GM12878 (cell line): ENCODE measurements around the gene TIMP3. TPM values are rescaled to one million over a fixed set of nuclear protein-coding genes. Genes with fewer than 3 reads are reported as not detected.

Source experiments
- ATAC-seq: fragments of 200-7000 bp; cut with Tn5 transposase; 3 replicates; pipeline ENCODE4 v1.9.1; 2020; ENCODE audit warnings: mild to moderate bottlenecking, moderate library complexity
- BruUV-seq: library from RNA; stranded (reverse); fragments of 400-500 nt; replicated peaks from 2 replicates; lab custom pipeline; 2021; lab: Mats Ljungman, UMichigan
- CTCF ChIA-PET: fragments of 300-600 bp; sonication (Branson Sonifier 250); formaldehyde crosslinking; extraction: SDS; loops from one replicate; lab custom pipeline; 2021; ENCODE audit warnings: inconsistent platforms; lab: Yijun Ruan, JAX
- POLR2A ChIA-PET: fragments of 350-600 bp; formaldehyde crosslinking; extraction: SDS; loops from one replicate; lab custom pipeline; 2021; ENCODE audit warnings: inconsistent platforms; lab: Charles Lee
- RAD21 ChIA-PET: fragments of 300-600 bp; sonication (Branson Sonifier 250); formaldehyde crosslinking; loops from one replicate; lab custom pipeline; 2023; ENCODE audit warnings: antibody characterized with exemption; ENCODE audit not compliant: unreplicated experiment; lab: Charles Lee
- SMC1A ChIA-PET: fragments of 300-600 bp; sonication (Branson Sonifier 250); formaldehyde crosslinking; loops from one replicate; lab custom pipeline; 2023; ENCODE audit not compliant: unreplicated experiment, uncharacterized antibody; lab: Charles Lee
- DNase-seq: peaks from one replicate; pipeline ENCODE4 v3.0.0-alpha.2; 2011; ENCODE audit warnings: low read depth, low spot score
- FAIRE-seq: peaks from 3 replicates; lab custom pipeline; 2011; peaks lifted over from hg19 to GRCh38; lab: Jason Lieb, UNC
- H2AFZ ChIP-seq: 2 replicates; pipeline ENCODE4 v1.6.0; 2011; ENCODE audit warnings: low read depth, low read length, control low read depth; ENCODE audit not compliant: control insufficient read depth
- H3K27ac ChIP-seq: 2 replicates; pipeline ENCODE4 v1.5.1; 2011; ENCODE audit warnings: control low read depth; ENCODE audit not compliant: control insufficient read depth, insufficient read depth
- H3K27me3 ChIP-seq, 2 experiments: replicated peaks in 1 of 2; 2 replicates each; pipeline versions ENCODE4 v1.6.0 to v1.6.1; 2011; ENCODE audit warnings: low read length in 1 of 2; ENCODE audit not compliant: control insufficient read depth in 2 of 2, insufficient read depth in 2 of 2
- H3K36me3 ChIP-seq, 2 experiments: 2 replicates each; pipeline ENCODE4 v1.5.1; 2011; ENCODE audit warnings: low read length in 1 of 2; ENCODE audit not compliant: control insufficient read depth in 2 of 2, insufficient read depth in 2 of 2
- H3K4me1 ChIP-seq: 2 replicates; pipeline ENCODE4 v1.6.1; 2011; ENCODE audit warnings: mild to moderate bottlenecking, low read length, moderate library complexity, mixed read lengths; ENCODE audit not compliant: control insufficient read depth, insufficient read depth
- H3K4me2 ChIP-seq: 2 replicates; pipeline ENCODE4 v1.6.0; 2011; ENCODE audit warnings: control low read depth; ENCODE audit not compliant: control insufficient read depth, insufficient read depth
- H3K4me3 ChIP-seq: fragments of 200-600 bp; sonication (generic); 2 replicates; pipeline ENCODE4 v1.5.1; 2016
- H3K79me2 ChIP-seq: 2 replicates; pipeline ENCODE4 v1.6.0; 2011; ENCODE audit warnings: low read length; ENCODE audit not compliant: control insufficient read depth, insufficient read depth
- H3K9ac ChIP-seq: 2 replicates; pipeline ENCODE4 v1.8.0; 2011; ENCODE audit warnings: low read length, control low read depth, mixed read lengths; ENCODE audit not compliant: control insufficient read depth, insufficient read depth
- H3K9me3 ChIP-seq: replicated peaks from 3 replicates; pipeline ENCODE4 v1.5.1; 2011; ENCODE audit warnings: mild to moderate bottlenecking, low read length; ENCODE audit not compliant: control insufficient read depth, insufficient read depth
- H4K20me1 ChIP-seq: 2 replicates; pipeline ENCODE4 v1.6.0; 2011; ENCODE audit not compliant: control insufficient read depth, insufficient read depth
- ASH2L ChIP-seq: fragments of 300-600, 200-600 bp; sonication (generic); IDR thresholded peaks from 2 replicates; pipeline ENCODE4 v1.6.1; 2017; ENCODE audit warnings: low read depth, mild to moderate bottlenecking, borderline replicate concordance
- ELK1 ChIP-seq: IDR thresholded peaks from 2 replicates; pipeline ENCODE4 v1.6.1; 2012; ENCODE audit warnings: low read depth, low read length, improper control_type of control experiment
- ETV6 ChIP-seq, 2 experiments: fragments of 450-650 bp in 1 of 2; IDR thresholded peaks in 1 of 2; conservative IDR thresholded peaks in 1 of 2; 2 replicates each; pipeline ENCODE4 v1.6.1; 2014; ENCODE audit warnings: antibody characterized with exemption in 1 of 2, borderline replicate concordance in 1 of 2, low read depth in 1 of 2, mild to moderate bottlenecking in 1 of 2, moderate library complexity in 1 of 2
- EZH2 ChIP-seq: IDR thresholded peaks from 2 replicates; pipeline ENCODE4 v1.6.1; 2012; ENCODE audit warnings: low read depth, mild to moderate bottlenecking, control low read depth, inconsistent platforms, low read length, borderline replicate concordance; ENCODE audit not compliant: control insufficient read depth
- JUND ChIP-seq: IDR thresholded peaks from 2 replicates; pipeline ENCODE4 v1.6.1; 2012; ENCODE audit warnings: low read depth, mild to moderate bottlenecking, low read length, improper control_type of control experiment, moderate library complexity
- MYC ChIP-seq: IDR thresholded peaks from 2 replicates; pipeline ENCODE4 v1.6.1; 2011; ENCODE audit warnings: mild to moderate bottlenecking, low read length, moderate library complexity, inconsistent platforms; ENCODE audit not compliant: insufficient read depth, insufficient replicate concordance, insufficient read length, severe bottlenecking
- POU2F2 ChIP-seq: IDR thresholded peaks from 3 replicates; pipeline ENCODE4 v1.6.1; 2011; ENCODE audit warnings: low read depth, mild to moderate bottlenecking, low read length, borderline replicate concordance
- SMAD1 ChIP-seq: fragments of 450-650 bp; IDR thresholded peaks from 2 replicates; pipeline ENCODE4 v1.6.1; 2018; ENCODE audit warnings: mild to moderate bottlenecking, low read depth; ENCODE audit not compliant: partially characterized antibody
- SREBF2 ChIP-seq: IDR thresholded peaks from 2 replicates; pipeline ENCODE4 v1.6.1; 2012; ENCODE audit warnings: mild to moderate bottlenecking, low read length
- ZNF207 ChIP-seq: fragments of 450-650 bp; IDR thresholded peaks from 2 replicates; pipeline ENCODE4 v1.6.1; 2014; ENCODE audit warnings: antibody characterized with exemption, mild to moderate bottlenecking, borderline replicate concordance
- ZNF217 ChIP-seq: fragments of 450-650 bp; IDR thresholded peaks from 2 replicates; pipeline ENCODE4 v1.6.1; 2017; ENCODE audit warnings: antibody characterized with exemption, mild to moderate bottlenecking
- WGBS: methylation state at CpG from one replicate; pipeline ENCODE4 v1.1.6; 2016; ENCODE audit warnings: low lambda C conversion rate; ENCODE audit not compliant: insufficient replicate concordance, insufficient coverage; ENCODE audit errors: missing lambda C conversion rate; 5-methylcytosine and 5-hydroxymethylcytosine counted together
- in situ Hi-C: fragments of 300-500 bp; cut with MboI; formaldehyde crosslinking; loops from 9 replicates; pipeline ENCODE4 v1.14.3; 2018; ENCODE audit warnings: mixed read lengths
- intact Hi-C: fragments of 100-400 bp; cut with micrococcal nuclease; formaldehyde crosslinking; loops from one replicate; pipeline ENCODE4 v1.14.2; 2022; ENCODE audit not compliant: unreplicated experiment
- polyA plus RNA-seq, 11 experiments: library from polyadenylated mRNA; depleted of rRNA in 4 of 11; unstranded in 6 of 11; stranded (reverse) in 5 of 11; fragments of >200 nt; fragmentation: Nextera tagmentation in 4 of 11; fragmentation: Illumina TruSeq in 1 of 11; extraction: Ambion mirVana in 4 of 11; extraction: Trizol in 1 of 11; gene quantifications; 1 replicate in 1 of 11; 2 replicates in 10 of 11; pipeline versions ENCODE4 v1.2.1 to v1.2.3, GENCODE V29; 2011 to 2016; ENCODE audit warnings: inconsistent platforms in 2 of 11, missing spikeins in 2 of 11, low read depth in 1 of 11
- total RNA-seq, 4 experiments: library from RNA; depleted of rRNA in 3 of 4; stranded (reverse); fragments of >200 nt in 3 of 4; fragmentation: Illumina TruSeq in 1 of 4; extraction: Trizol in 1 of 4; gene quantifications; 2 replicates each; pipeline versions ENCODE4 v1.2.1 to v1.2.3, GENCODE V29; 2013 to 2021
- TF ChIP-seq, protein P1 (sequence below): IDR thresholded peaks from 2 replicates; pipeline ENCODE4 v1.6.1; 2012; ENCODE audit warnings: mild to moderate bottlenecking, low read depth, low read length

Gene TIMP3
- total and polyA plus RNA-seq, 10 of the 15 experiments (the other 5 are each of a cell fraction or from before 2014, with no cell fraction given): 0.01 to 0.74 (median 0.27) TPM; not detected in 5

- intact Hi-C loops: no loop called here
- TF ChIP-seq SMAD1 (no peak), ETV6 (conservative IDR thresholded peaks at IDR 0.05 in 1 of 2, IDR thresholded peaks at IDR 0.05 in 1 of 2; ENCODE audit: borderline replicate concordance in 1 of 2, low read depth in 1 of 2) (no peak), SREBF2 (no peak), JUND (no peak), MYC (no peak), ZNF207 (no peak), ELK1 (no peak), ZNF217 (no peak), POU2F2 (no peak), ASH2L (no peak), EZH2 (no peak)
- TF ChIP-seq, protein P1, sequence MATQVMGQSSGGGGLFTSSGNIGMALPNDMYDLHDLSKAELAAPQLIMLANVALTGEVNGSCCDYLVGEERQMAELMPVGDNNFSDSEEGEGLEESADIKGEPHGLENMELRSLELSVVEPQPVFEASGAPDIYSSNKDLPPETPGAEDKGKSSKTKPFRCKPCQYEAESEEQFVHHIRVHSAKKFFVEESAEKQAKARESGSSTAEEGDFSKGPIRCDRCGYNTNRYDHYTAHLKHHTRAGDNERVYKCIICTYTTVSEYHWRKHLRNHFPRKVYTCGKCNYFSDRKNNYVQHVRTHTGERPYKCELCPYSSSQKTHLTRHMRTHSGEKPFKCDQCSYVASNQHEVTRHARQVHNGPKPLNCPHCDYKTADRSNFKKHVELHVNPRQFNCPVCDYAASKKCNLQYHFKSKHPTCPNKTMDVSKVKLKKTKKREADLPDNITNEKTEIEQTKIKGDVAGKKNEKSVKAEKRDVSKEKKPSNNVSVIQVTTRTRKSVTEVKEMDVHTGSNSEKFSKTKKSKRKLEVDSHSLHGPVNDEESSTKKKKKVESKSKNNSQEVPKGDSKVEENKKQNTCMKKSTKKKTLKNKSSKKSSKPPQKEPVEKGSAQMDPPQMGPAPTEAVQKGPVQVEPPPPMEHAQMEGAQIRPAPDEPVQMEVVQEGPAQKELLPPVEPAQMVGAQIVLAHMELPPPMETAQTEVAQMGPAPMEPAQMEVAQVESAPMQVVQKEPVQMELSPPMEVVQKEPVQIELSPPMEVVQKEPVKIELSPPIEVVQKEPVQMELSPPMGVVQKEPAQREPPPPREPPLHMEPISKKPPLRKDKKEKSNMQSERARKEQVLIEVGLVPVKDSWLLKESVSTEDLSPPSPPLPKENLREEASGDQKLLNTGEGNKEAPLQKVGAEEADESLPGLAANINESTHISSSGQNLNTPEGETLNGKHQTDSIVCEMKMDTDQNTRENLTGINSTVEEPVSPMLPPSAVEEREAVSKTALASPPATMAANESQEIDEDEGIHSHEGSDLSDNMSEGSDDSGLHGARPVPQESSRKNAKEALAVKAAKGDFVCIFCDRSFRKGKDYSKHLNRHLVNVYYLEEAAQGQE: no peak
- H3K27me3 ChIP-seq: no peaks in the 10 kb centered on the region; a peak in 1 of 4 replicates
- ChIA-PET CTCF (no interaction called here), POLR2A (no interaction called here), SMC1A (no interaction called here), RAD21 (no interaction called here)
- BruUV-seq: no TSS peak
- H3K27ac ChIP-seq: no peak overlapping the region
- no peaks in the 10 kb centered on the region for H3K9me3 ChIP-seq
- no peaks in the 10 kb centered on the region for H3K79me2 ChIP-seq
- in situ Hi-C loops: no loop called here
- no peak overlapping the region for H3K9ac ChIP-seq
- H3K4me2 ChIP-seq: no peak overlapping the region
- DNase-seq (no peak), FAIRE-seq (no peak), ATAC-seq (no peak)
- no peaks in the 10 kb centered on the region for H4K20me1 ChIP-seq
- 25% methylated on average over 6 of the region's 6 CpGs for WGBS
- H3K4me1 ChIP-seq: no peaks in the 10 kb centered on the region
- H3K4me3 ChIP-seq: no peak overlapping the region
- H2AFZ ChIP-seq: no peak overlapping the region
- H3K36me3 ChIP-seq: no peaks in the 10 kb centered on the region
These were observed 67.4 kb downstream of the TIMP3 start for GRCh38 chr22:32868946-32869345.
